ENCODE measurements around the gene MAMSTR. TPM values are rescaled to one million over a fixed set of nuclear protein-coding genes. Genes with fewer than 3 reads are reported as not detected.
"Not testable (repeated sequence)": the region's sequence is repeated elsewhere in the genome, so short reads cannot be mapped to it uniquely, and the experiment has no call there.

MAMSTR gene, protein sequence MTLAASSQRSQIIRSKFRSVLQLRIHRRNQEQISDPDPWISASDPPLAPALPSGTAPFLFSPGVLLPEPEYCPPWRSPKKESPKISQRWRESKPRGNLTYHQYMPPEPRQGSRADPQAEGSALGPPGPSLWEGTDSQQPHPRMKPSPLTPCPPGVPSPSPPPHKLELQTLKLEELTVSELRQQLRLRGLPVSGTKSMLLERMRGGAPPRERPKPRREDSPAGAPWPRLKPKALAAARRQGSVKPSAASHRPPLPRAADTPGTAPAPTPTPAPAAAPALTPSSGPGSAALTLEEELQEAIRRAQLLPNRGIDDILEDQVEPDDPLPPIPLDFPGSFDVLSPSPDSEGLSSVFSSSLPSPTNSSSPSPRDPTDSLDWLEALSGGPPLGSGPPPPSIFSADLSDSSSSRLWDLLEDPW
- 0.58 TPM for total RNA-seq
- long read RNA-seq, partial matches to known transcripts = 0 of 1 reads
- long read RNA-seq, other reads (novel, unspliced or antisense) = 1 of 1 reads

DNA sequence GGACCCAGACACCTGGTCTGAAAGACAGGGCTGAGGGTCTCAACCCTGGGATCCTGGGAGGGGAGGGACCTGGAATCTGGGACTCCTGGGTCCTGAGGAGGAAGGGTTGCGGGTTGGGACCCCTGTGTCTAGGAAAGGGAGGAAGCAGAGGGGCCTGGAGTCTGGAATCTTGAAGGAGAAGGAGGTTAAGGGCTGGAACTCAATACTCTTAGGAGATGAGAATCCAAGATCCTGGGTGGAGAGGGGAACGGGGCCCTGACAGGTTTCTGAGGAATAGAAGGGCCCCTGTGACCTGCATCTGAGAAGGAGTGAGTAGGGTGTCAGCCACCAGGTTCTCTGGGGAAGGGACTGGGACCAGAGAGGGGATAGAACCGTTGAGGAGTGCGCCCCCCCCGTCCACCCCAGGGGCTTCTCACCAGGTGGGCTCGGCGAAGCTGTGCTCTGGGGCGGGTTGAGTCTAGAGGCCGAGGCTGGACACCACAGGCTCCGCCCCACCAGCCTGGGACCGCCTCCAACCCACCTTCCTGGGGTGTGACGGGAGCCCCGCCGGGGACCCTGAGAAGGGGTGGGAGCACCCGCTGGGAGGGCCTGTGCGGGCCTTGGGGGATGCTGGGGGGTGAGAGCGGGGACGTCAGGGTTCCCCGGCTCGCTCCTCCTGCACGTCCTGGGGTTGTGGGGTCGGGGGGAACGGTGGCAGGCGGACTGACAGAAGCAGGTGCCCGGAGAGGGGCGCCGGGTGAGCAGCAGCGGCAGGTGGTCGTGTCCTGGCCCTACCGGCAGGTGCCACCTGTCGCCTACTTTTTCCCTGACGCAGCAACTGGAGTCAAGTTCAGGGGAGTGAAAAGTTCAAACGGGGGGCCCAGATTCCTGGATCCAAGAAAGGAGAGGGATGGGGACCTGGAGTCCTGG, at the start of gene MAMSTR:
TSS of gene MAMSTR (minus strand) at position 463 of the 909 bp plus-strand sequence. CDS start 694 bp downstream, outside the sequence.
- DNase-seq (ENCODE audit: low spot score) = no peak

DNA sequence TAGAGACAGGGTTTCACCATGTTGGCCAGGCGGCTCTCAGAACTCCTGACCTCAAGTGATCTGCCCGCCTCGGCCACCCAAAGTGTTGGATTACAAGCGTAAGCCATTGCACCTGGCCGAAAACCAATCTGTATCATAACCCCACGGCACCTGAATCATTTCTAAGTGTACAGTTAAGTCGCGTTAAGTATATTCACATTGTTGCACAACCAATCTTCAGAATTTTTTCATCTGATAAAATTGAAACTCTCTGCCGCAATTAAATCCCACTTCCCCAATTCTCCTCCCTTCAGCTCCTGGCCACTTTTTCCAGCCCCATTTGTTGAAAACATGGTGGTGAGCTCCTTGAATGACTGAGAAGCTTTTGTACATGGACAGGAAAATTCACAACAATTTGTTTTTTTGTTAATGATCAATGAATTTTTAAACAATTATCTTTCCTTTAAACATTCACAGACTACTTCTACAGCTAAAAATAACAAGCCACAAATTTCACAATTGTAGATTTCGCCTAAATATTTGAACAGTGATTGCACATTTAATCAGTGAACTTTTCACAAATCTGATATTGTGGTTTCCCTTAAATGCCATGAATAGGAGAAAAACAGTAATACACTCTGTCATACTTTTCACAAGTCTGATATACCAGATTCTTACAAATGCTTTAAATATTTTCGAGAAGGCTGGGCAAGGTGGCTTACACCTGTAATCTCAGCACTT, 49.6 kb upstream of the MAMSTR start:
- no peak for DNase-seq (ENCODE audit: low spot score)

DNA sequence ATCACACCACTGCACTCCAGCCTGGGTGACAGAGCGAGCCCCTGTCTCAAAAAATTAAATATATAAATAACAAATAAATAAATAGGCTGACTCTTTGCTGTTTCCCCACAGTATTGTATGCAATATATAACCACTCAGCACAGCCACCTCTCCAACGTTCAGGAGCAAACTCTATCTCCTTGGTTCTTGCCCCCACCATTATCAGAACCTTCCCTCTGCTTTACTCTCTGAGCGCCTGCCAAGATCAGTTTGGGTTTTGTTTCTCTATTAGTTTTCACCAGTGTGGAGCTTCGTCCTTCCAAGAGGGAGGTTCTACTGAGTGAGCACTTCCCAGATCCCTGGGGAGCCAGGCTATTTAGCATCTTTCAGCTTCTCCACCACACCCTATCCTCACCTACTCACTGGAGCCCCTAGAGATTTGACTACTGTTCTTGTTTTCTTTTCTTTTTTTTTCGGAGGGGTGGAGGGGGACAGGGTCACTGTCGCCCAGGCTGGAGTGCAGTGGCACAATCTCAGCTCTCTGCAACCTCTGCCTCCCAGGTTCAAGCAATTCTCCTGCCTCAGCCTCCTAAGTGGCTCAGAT, 48.7 kb upstream of the MAMSTR start:
- DNase-seq (ENCODE audit: low spot score) = not testable (repeated sequence)

DNA sequence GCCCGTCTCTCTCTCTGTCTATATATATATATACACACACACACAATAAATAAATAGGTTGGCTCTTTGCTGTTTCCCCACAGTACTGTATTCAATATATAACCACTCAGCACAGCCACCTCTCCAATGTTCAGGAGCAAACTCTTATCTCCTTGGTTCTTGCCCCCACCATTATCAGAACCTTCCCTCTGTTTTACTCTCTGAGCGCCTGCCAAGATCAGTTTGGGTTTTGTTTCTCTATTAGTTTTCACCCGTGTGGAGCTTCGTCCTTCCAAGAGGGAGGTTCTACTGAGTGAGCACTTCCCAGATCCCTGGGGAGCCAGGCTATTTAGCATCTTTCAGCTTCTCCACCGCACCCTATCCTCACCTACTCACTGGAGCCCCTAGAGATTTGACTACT, 46.3 kb upstream of the MAMSTR start:
- not testable (repeated sequence) for DNase-seq (ENCODE audit: low spot score)

DNA sequence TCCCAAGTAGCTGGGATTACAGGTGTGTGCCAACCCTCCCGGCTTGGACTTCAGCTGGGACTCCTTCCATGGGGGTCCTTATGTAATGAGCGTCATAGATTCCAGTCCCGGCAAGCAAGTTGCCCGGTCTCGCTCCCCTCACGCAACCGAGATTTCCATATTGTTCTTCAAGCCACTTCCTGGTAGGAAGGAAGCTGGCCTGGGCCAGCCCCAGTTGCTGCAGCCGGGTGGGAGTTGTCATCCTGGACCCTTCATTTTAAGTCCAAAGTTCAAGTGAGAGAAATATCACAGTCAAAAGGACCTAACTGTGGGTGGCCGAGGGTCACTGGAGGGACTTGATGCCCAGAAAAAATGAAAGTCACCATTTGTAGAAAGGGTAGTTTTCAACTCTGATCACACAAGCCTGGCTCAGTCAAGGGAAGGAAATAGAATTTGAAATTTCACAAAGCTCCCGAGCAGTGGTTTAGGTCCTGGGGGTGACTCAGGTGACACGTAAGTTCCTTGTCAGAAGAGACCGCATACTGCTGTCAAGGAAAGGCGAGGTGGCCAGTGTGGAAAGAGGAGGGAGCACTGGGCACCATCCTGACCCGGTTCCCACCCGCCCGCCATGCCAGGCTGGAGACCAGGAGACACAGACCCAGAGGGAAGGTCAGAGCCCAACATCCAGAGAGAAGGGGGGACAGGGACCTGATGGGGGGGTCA, 41.1 kb upstream of the MAMSTR start:
- DNase-seq (ENCODE audit: low spot score) = no peak

DNA sequence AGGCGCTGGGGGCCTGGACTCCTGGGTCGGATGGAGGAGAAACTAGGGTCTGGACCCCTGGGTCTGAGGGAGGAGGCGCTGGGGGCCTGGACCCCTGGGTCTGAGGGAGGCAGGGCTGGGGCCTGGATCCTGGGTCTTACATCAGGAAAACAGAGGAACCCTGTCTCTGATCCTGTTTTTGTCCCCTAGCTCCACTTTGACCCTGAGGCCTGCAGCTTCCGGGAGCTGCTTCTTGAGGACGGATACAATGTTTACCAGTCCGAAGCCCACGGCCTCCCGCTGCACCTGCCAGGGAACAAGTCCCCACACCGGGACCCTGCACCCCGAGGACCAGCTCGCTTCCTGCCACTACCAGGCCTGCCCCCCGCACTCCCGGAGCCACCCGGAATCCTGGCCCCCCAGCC, 38.2 kb upstream of the MAMSTR start:
- no peak for DNase-seq (ENCODE audit: low spot score)

DNA sequence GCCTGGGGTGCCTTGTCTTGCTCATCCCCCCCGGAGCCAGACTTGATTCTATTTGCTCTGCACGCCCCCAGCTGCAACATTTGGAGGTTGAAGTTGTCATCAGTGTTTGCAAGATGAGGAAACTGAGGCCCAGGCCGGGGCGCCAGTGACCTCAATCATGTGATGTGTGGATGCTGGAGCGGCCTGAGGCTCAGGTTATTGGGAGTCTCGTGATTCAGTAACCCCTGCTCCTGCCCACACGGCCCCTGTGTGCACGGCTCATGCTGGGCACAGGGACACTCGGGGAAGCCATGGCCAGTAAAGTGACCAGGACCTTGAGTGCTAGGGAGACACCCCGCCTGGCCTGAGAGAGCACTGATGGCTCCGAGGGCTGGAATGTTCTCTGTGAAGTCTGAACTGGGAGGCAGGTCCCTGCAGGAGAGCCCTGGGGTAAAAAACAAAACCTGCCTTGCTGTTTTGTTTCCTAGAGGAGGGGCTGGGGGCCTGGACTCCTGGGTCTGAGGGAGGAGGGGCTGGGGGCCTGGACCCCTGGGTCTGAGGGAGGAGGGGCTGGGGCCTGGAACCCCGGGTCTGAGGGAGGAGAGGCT, 37.7 kb upstream of the MAMSTR start:
- DNase-seq (ENCODE audit: low spot score) = no peak

DNA sequence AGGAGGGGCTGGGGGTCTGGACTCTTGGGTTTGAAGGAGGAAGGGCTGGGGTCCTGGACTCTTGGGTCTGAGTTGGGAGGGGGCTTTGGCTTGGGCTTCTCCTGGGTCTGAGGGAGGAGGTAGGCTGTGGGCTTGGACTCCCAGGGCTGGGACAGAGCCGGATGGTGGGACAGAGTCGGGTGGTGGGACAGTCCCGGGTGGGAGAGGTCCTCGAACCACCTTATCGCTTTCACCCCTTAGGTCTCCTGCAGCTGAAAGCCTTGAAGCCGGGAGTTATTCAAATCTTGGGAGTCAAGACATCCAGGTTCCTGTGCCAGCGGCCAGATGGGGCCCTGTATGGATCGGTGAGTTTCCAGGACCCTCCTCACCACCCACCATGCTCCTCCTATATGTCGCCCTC, 37.2 kb upstream of the MAMSTR start:
- no peak for DNase-seq (ENCODE audit: low spot score)

DNA sequence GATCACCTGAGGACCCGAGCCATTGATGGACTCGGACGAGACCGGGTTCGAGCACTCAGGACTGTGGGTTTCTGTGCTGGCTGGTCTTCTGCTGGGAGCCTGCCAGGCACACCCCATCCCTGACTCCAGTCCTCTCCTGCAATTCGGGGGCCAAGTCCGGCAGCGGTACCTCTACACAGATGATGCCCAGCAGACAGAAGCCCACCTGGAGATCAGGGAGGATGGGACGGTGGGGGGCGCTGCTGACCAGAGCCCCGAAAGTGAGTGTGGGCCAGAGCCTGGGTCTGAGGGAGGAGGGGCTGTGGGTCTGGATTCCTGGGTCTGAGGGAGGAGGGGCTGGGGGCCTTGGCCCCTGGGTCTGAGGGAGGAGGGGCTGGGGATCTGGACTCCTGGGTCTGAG, 36.7 kb upstream of the MAMSTR start:
- no peak for DNase-seq (ENCODE audit: low spot score)

DNA sequence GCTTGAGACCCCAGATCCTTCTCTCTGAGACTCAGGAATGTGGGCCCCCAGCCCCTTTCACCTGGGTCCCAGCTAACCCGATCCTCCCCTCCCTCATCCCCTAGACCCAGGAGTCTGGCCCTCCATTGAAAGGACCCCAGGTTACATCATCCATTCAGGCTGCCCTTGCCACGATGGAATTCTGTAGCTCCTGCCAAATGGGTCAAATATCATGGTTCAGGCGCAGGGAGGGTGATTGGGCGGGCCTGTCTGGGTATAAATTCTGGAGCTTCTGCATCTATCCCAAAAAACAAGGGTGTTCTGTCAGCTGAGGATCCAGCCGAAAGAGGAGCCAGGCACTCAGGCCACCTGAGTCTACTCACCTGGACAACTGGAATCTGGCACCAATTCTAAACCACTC, 36.3 kb upstream of the MAMSTR start:
- no peak for DNase-seq (ENCODE audit: low spot score)

DNA sequence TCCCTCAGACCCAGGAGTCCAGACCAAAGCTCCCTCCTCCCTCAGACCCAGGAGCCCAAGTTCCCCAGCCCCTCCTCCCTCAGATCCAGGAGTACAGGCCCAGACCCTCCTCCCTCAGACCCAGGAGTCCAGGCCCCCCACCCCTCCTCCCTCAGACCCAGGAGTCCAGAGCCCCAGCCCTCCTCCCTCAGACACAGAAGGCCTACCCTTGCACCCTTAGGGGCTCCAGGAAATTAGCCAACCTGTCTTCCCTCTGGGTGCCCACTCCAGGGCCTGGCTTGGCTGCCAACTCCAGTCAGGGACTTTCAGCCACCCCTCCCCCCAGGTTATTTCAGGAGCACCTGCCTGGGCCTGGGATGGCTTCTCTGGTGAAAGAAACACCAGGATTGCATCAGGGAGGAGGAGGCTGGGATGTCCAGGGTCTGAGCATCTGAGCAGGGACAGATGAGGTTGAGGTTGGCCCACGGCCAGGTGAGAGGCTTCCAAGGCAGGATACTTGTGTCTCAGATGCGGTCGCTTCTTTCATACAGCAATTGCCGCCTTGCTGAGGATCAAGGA, 35.6 kb upstream of the MAMSTR start, which contains the start of gene FGF21:
TSS of gene FGF21 (plus strand) at position 441 of the 558 bp plus-strand sequence. CDS start 713 bp downstream, outside the sequence.
- DNase-seq (ENCODE audit: low spot score) = no peak

DNA sequence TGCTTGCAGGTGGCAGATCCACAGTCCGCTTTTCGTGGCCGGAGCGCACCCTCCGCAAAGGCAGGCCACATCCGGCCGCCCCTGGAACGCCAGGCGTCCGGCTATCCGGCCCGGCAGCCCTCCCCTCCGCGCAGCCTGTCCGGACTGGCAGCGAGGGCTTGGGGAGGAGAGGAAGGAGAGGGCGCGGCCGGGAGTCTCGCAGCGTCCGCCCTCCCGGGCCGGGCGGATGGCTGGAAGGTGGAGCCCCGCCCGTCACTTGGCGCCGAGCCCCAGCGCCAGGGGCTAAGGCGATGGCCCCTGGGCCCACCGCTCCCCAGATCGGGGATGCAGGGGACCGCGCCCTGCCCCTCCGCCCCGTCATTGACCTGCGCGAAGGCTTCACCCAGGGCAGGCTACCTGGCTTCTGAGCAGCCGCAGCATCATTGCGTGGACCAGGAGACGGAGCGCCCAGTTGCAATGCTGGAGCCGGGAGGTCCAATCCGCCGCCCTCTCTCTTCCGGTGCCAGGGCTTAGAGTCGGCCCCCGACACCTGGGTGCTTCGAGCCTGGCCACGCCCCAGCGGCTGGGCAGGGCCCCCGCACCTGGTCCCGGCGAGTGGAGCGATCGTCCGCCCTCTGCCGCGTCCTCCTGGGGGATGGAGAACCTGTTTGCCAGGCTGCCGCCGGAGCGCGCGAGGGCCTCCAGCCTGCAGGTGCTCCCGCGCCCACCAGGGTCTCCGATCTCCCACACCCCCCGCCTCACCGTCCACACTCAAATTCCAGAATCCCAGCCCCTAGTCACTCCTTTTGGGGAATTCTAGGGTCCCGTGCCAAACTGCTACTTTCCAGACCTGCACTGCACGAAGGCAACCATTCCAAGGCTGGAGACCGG, 33.2 kb upstream of the MAMSTR start, which contains the start of gene FUT1:
TSS of gene FUT1 (minus strand) at position 146 of the 870 bp plus-strand sequence. CDS start 1,360 bp downstream, outside the sequence.
- no peak for DNase-seq (ENCODE audit: low spot score)

DNA sequence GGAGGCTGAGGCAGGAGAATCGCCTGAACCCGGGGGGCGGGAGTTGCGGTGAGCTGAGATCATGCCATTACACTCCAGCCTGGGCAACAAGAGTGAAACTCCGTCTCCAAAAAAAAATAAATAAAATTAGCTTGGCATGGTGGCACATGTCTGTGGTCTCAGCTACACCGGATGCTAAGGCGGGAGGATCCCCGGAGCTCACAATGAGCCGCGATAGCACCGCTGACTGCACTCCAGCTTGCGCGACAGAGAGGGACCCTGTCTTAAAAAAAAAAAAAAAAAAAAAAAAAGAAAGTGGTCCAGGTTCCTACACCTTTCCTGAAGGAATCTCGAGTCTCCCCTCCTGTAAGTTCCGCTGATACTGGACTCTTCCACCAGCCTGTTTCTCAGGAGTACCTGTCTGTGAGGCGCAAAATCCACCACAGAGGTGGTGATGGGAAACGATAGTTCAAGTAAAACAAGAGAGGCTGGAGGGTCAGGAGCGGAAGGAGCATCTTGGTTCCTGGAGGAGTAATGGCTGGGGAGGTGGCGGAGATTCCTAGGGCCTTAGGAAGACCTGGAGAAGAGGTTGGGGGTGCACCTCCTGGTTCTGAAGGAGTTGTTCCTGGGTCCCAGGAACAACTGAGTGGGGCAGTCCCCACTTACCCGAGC, 32.4 kb upstream of the MAMSTR start:
- no peak for DNase-seq (ENCODE audit: low spot score)

DNA sequence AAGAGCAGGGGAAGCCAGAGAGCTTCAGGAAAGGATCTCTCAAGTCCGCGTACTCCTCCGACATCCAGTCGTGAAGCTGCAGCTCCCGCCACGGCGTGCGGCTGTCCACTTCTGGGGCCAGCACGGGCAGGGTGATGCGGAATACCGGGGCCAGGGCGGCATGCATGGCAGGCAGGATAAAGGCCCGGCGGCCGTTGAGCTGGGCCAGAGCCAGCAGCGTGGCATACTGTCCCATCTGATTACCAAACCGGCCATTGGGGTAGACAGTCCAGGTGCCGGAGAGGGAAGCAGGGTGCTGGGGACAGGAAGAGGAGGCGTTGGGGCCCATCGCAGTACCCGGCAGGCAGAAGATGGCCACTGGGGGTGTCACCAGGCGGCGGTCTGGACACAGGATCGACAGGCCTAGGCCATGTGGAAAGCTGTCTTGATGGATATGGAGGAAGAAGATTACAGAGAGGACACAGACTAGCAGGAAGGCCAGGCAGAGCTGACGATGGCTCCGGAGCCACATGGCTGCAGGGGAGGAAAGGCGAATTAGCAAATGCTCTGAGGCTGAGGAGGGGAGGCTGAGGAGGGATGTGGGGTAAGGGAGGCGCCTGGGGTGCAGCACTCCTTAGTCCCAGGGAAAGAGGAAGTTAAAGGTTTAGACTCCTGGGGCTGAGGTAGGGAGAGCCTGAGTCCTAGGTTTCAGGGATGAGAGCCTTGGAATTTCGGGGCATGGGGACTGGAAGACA, 31.4 kb upstream of the MAMSTR start:
- no peak for DNase-seq (ENCODE audit: low spot score)

DNA sequence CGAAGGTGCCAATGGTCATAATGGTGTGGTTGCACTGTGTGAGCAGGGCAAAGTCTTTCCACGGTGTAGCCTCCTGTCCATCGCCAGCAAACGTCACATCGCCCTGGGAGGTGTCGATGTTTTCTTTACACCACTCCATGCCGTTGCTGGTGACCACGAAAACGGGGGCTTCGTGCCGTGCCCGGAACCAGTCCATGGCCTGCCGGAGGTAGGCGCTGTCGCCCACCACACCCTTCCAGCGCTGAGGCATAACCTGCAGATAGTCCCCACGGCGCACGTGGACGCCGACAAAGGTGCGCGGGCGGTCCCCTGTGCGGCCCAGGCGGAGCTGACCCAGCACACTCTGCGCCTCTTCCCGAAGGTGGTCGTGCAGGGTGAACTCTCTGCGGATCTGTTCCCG, 30.8 kb upstream of the MAMSTR start:
- no peak for DNase-seq (ENCODE audit: low spot score)

DNA sequence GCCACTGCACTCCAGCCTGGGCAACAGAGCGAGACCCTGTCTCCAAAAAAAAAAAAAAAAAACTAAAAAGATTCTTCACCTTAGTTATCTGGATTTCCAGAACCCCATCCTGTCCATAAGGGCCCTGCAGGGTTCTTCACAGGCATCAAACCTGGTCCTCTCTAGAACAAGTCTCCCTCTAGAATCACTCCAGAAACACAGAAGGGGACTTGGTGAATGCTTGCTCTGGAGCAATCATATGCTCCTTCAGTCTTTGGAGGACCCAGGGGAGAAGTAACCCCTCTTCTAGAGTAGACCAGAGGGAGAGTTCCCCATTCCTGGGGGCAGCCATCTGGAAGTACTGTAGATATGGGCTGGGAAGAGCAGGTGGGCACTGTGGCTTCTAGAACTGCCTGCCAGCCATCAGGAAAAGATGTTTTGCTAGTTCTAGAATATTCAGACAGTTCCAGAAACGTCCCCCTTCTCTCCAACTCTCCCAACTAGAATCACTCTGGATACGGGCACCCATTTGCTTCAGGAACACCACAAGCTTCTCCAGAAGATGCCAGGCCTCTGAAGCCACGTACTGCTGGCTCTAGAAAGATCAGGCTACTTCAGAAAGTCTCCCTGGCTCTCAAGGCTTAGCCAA, 30.2 kb upstream of the MAMSTR start:
- DNase-seq (ENCODE audit: low spot score) = no peak

Data from mesenteric fat pad (tissue), 1 donor.